Measurements from ENCODE around the gene S100A12. TPM values are rescaled to one million over a fixed set of nuclear protein-coding genes. Genes with fewer than 3 reads are reported as not detected.
"Not testable (repeated sequence)": the region's sequence is repeated elsewhere in the genome, so short reads cannot be mapped to it uniquely, and the experiment has no call there.

Gene S100A12
- total and polyA plus RNA-seq, 7 donors = 0.40 to 3.5 (median 1.7) TPM

GRCh38 chr1:153348511-153349362 lies 26.7 kb downstream of the S100A12 start, which contains the start of gene PGLYRP4:
Gene PGLYRP4, minus strand, starts transcription at chr1:153348841. Its CDS starts 909 bp downstream, at chr1:153347932.
- 52 to 60% (median 55%) methylated on average over 9 to 10 of the region's 10 CpGs for WGBS, 3 donors
- no peak within 1 kb of the TSS for H3K4me3 ChIP-seq
- H3K4me1 ChIP-seq = no peaks in the 10 kb centered on the region
- no peaks in the 10 kb centered on the region for H3K9me3 ChIP-seq
- no peak within 1 kb of the TSS for H3K27ac ChIP-seq
- H3K27me3 ChIP-seq (ENCODE audit: insufficient read depth in 3 of 3, low read length in 2 of 3) = peaks cover 0 to 34% (median 3%) of the 10 kb centered on the region in 3 donors
- DNase-seq = no peak
- no peak for ATAC-seq
- H3K36me3 ChIP-seq (ENCODE audit: insufficient read depth in 1 of 2, low read depth in 1 of 2) = no peaks in the 10 kb centered on the region
- intact Hi-C loops (cut with DNase I) = no loop called here
- TF ChIP-seq, protein P1, sequence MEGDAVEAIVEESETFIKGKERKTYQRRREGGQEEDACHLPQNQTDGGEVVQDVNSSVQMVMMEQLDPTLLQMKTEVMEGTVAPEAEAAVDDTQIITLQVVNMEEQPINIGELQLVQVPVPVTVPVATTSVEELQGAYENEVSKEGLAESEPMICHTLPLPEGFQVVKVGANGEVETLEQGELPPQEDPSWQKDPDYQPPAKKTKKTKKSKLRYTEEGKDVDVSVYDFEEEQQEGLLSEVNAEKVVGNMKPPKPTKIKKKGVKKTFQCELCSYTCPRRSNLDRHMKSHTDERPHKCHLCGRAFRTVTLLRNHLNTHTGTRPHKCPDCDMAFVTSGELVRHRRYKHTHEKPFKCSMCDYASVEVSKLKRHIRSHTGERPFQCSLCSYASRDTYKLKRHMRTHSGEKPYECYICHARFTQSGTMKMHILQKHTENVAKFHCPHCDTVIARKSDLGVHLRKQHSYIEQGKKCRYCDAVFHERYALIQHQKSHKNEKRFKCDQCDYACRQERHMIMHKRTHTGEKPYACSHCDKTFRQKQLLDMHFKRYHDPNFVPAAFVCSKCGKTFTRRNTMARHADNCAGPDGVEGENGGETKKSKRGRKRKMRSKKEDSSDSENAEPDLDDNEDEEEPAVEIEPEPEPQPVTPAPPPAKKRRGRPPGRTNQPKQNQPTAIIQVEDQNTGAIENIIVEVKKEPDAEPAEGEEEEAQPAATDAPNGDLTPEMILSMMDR (IDR thresholded peaks at IDR 0.05) = no peak

DNA sequence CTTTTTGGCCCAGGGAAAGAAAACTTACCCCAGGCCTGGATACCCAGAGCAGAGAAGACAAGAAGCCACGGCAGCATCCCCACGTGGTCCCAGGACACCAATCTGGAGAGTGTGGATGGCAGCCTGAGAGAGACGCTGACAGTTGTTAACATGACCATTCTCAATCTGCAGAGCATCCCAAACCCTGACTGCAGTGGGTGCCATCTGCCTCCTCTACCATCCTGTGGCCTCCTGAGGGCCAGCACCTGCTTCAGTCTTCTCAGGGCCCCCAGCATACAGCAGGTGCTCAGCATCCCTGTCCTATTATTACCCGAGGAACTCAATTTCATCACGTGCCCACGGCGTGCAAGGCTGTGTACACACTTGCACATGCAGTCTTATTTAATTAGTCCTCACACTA lies 27.6 kb downstream of the S100A12 start:
- no peaks in the 10 kb centered on the region for H3K9me3 ChIP-seq
- 52 to 63% (median 62%) methylated on average over 7 of the region's 7 CpGs for WGBS, 3 donors
- no peaks in the 10 kb centered on the region for H3K36me3 ChIP-seq (ENCODE audit: insufficient read depth in 1 of 2, low read depth in 1 of 2)
- TF ChIP-seq, protein P1 (IDR thresholded peaks at IDR 0.05) = no peak
- no peak overlapping the region for H3K27ac ChIP-seq
- H3K4me3 ChIP-seq = no peak overlapping the region
- DNase-seq = no peak
- H3K4me1 ChIP-seq = no peaks in the 10 kb centered on the region
- H3K27me3 ChIP-seq (ENCODE audit: insufficient read depth in 3 of 3, low read length in 2 of 3) = peaks cover 0 to 35% (median 3%) of the 10 kb centered on the region in 3 donors
- intact Hi-C loops (cut with DNase I) = no loop called here
- no peak for ATAC-seq

- H3K27ac ChIP-seq; H3K4me1 ChIP-seq; H3K4me3 ChIP-seq; ATAC-seq; H3K9me3 ChIP-seq; DNase-seq; H3K36me3 ChIP-seq (ENCODE audit: insufficient read depth in 1 of 2, low read depth in 1 of 2); intact Hi-C loops (cut with DNase I): not testable (repeated sequence)
- WGBS, 3 donors = 64 to 73% (median 68%) methylated on average over 14 of the region's 14 CpGs
- H3K27me3 ChIP-seq (ENCODE audit: insufficient read depth in 3 of 3, low read length in 2 of 3) = peaks cover 0 to 42% (median 3%) of the 10 kb centered on the region in 3 donors
Observed at GRCh38 chr1:153347049-153347448, 28.4 kb downstream of the S100A12 start.

GRCh38 chr1:153346077-153346723 lies 29.2 kb downstream of the S100A12 start:
- 43 to 48% (median 45%) methylated on average over 6 of the region's 6 CpGs for WGBS, 3 donors
- TF ChIP-seq, protein P1 (IDR thresholded peaks at IDR 0.05) = no peak
- no peak overlapping the region for H3K4me3 ChIP-seq
- no peak for ATAC-seq
- no peaks in the 10 kb centered on the region for H3K36me3 ChIP-seq (ENCODE audit: insufficient read depth in 1 of 2, low read depth in 1 of 2)
- H3K4me1 ChIP-seq = no peaks in the 10 kb centered on the region
- H3K9me3 ChIP-seq = no peaks in the 10 kb centered on the region
- DNase-seq = no peak
- intact Hi-C loops (cut with DNase I) = no loop called here
- H3K27ac ChIP-seq = no peak overlapping the region
- peaks cover 0 to 42% (median 3%) of the 10 kb centered on the region in 3 donors for H3K27me3 ChIP-seq (ENCODE audit: insufficient read depth in 3 of 3, low read length in 2 of 3)

Data from psoas muscle (tissue), 8 donors.